HG03457 (cell line): ENCODE measurements around the gene GAMT.

Source experiments
- ATAC-seq: cut with Tn5 transposase; IDR thresholded peaks from one replicate; pipeline ENCODE4 v1.9.1; 2021; ENCODE audit warnings: moderate number of reproducible peaks; ENCODE audit not compliant: unreplicated experiment

GAMT gene

DNA sequence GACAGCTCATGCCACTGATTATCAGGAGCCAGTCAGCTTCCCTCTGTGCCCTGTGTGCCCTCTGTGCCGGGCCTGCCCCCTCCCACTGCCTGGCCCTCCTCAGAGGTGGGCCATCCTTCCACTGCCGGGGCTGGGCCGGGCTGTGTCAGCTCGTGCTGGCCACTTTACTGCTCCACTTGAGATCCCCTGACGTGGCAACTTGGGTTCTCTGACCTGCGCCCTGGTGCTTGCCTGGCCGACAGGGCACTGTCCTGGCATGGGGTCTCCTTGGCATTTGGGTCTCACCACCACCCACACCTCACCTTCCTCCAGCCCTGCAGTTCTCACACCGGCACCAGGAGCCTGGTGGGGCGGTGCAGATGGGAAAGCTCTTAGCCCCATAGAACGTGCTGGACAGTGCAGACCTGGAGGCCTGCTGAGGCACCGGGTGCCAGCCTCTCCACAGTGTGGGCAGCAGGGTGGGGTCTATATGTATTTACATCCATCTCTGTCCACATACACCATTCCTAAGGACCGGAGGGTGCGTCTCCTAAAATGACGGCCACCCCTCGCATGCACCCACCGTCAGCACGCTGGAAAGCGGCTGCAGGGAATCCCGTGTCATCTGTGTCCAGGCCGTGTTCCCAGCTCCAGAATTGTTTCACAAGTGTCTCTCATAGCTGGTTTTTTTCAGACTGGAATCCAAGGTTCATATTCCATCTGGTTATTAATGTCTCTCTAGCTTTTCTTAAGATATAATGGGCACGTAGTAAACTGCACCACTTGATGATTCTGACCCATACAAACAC is 17.8 kb upstream of the GAMT start:
- no peak for ATAC-seq

DNA sequence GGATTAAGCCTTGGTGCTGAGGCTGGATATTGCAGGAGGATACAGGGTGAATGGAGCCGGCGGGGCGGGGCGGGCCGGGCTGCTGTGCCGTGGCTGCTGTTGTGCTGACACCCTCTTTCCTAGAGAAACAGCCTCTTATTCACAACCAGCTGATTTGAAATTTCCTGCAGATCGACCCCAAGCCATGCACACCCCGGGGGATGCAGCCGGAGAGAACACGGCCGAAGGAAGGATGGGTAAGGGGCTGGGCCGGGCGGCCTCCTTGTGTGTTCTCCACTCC is 17.1 kb upstream of the GAMT start:
- no peak for ATAC-seq

- ATAC-seq, result no peak
These were observed 16.5 kb upstream of the GAMT start for GRCh38 chr19:1417681-1418495.

GRCh38 chr19:1417145-1417544 is 15.8 kb upstream of the GAMT start:
- ATAC-seq, result no peak

DNA sequence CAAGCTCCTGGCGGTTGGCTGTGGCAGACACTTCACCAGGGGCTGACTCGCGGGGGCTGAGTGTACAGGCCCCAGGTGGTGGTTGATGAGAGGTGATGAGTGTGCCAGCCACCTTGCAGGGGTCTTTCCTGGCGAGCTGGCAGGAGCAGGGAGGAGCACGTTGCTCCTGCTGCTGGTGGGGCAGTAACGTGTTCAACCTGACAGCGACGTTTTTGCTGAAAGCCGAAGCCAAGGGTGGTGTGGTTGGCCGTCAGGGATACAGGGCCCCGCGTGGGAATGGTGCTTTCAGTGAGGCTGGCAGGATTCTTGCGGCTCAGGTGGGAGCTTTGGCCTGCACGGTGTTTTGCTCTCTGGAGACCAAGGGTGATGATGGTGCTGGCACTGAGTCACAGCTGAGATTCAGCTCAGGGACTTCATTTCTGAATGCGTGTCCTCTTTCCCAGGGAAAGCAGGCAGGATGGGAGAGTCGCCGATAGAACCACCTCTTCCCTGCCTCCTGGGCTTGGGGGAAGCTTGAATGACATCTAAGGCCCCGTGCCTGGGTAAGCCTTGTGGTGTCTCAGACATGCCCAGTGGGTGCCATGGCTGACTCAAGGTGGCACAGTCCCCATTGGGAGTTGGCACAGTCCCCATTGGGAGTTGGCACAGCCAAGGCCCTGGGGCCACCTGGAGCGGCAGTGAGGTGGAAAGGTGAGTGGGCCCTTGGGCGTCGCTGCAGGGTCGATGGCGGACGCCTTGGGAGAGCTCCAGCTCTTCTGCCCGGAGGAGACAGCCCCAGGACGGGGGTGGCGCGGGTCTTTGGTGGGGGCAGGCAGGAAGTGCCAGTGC is 14.9 kb upstream of the GAMT start:
- no peak for ATAC-seq

DNA sequence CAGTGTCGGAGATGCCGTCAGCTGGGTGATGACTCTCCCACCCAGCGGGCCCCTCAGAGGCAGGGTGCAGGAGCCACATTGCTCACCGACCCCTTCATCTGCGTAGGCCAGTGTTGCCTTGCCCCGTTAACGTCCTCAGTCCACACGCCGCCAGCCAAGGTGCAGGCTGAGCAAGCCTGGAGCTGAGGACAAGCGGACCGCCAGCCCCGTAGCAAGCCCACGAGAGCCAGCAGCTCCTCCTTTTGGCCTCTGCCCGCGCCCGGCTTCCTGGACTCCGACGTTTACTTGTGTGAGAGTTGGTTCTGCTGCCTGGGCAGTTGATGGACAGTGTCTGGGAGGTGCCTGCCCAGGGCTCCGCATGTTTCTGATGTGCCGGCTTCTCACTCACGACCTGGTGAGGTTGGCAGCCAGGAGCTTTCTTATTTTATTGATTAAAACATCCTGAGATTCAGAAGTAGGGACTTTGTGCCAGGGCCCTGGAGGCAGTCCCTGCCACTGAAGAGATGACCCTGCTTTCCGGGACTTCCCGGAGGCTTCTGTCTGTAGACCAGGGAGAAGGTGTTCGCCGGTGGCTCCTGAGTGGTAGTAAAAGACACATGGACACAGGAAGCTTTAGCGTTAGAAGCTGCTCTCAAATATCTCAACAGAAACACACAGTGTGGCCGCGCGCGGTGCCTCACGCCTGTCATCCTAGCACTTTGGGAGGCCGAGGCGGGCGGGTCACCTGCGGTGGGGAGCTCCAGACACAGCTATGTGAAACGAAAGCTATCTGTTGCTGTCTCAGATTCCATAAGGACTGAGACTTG is 11.9 kb upstream of the GAMT start:
- no peak for ATAC-seq

DNA sequence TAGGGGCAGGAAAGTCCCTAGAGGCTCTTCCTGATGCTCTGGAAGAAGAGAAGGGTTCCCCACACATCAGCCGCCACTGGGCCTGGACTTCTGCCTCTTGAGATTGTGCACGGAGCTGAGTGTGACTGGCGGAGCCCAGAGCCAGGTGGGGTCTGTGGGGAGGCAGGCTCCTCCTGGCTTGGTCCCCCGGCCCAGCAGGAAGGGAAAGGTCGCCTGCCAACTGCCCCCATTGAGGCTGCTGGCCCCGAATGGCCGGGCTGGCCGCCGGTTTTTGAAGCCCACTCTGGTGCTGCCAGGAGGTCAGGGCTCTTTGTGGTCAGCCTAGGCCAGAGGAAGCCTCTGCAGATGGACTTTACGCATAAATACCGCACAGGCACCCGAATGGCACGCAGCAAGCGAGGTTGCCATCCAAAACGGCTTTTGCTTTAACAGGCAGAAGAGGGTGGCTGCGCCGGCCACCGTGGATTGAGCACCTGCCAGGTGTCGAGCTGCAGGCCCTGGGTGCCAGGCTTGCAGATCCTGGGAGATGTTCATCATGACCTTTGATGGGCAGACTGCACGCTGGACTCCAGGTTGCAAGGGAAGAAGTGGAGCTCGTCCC is 11.1 kb upstream of the GAMT start:
- ATAC-seq, result no peak

- ATAC-seq, result no peak
These were observed 10.2 kb upstream of the GAMT start for GRCh38 chr19:1411255-1412191.

DNA sequence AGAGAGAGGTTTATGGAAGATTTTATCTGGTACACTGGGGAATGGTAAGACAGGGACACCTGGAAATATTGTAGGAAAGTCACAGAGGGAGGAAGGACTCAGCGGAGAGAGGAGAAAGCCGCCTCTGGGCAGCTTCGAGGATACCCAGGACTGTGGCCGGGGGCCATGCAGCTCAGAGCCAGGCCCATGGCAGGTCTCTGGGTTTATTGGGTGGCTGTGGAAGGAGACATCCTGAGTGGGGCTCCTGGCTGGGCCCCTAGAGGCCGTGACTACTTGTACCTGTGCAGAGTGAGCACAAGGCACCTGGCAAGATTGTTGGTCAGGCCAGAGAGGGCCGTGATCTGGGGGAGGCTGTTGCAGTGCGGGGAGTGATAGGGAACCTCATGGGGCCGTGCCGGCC is 9.4 kb upstream of the GAMT start:
- ATAC-seq, result no peak

DNA sequence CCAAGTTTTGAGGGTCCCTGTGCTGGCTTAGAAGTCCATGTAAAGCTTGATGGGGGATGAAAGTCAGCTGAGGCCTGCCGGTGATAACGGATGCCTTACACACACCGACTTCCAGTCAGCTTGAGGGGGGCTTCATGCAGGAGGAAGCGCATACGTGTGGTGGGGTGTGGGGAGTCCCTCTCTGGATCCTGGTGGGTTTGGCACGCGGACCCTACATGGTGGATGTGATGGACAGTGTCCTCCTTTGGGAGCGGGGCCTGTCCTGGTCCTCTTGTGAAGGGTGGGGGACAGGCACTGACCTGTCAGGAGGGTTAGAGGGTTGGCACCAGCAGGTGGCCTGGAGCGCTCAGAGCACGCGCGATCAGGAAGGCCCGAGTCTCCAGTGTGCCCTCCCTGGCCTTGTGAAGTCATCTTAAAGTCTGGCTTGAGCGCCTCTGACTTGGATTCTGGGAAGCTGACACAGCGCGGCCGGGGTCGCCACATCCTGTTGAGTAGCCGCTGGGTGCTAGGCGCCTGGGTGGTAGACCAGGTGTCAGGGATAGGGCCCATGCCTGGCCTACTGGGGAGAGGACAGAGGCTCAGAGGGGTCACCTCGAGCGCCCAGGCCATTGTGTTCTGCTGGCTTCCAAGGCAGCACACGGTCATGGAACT is 8.9 kb upstream of the GAMT start:
- no peak for ATAC-seq

DNA sequence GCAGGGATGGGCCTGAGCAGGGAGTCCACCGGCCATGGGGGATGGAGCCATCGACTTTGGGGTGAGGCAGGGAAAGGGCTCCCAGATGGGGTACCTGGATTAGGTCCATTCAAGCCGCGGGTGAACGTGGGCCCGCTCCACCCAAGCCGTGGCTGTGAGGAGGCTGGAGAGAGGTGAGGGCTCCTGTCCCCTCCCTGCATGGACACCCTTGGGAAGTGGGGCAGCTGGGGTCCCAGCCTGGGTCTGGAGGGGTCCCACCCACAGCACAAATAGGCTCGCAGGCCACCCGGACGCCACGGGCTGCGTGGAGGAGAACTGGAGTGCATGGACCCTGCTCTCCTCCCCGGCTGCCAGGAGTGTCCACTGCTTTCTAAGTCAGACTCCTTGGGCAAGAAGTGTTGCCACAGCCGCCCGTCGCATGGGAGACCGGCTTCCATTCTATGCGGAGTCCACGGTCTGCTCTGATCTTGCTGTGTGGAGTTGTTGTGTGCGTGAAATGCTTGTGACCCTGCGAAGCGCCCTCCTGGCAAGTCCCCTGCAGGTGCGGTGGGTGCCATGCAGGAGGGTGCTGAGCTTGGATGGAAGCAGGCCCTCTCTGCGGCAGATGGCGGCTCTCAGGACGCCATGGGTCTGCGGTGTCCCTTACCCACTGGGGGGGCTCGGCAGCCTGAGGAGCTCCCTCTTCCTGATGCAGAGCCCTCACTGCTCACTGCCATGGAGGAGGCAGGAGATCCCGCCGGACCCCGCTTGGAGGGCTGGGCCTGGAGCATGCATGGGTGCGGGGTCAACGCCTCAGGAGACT is 8.1 kb upstream of the GAMT start:
- ATAC-seq, result no peak

- no peak for ATAC-seq
These were observed 7.2 kb upstream of the GAMT start for GRCh38 chr19:1408300-1409203.

DNA sequence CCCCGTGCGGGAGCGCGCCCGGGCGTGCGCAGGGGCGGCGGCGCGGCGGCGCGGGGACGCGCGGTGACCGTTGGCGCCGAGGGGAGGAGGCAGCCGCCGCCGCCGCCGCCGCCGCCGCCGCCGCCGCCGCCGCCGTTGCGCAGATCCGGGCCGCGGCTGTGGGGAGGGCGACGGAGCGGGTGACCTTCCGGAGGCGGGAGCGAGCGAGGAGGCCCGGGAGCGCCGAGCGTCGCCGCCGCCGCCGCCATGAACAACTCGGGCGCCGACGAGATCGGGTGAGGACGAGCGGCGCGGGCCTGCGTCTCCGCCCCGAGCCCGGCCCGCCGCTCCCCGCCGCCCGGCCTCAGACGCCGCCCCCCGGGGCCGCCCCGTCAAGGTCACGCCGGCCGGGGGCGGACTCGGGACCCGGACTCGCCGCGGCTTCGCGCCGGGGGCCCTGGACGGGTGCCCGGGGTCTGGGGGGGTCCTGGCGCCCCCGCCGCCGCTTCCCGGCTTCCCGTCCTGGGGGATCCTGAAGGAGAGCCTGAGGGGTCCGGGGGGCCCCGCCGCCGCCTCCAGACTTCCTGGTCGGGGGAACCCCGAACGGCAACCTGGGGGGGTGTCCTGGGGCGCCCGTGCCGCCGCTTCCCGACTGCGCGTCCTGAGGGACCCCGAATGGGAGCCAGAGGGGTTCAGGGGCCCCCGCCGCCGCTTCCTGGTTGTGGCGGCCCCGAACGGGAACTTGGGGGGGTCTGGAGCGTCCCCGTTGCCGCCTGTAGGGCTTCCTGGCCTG is 6.4 kb upstream of the GAMT start, which contains the start of gene DAZAP1:
TSS of gene DAZAP1 (plus strand) at position 59 of the 772 bp plus-strand sequence. CDS start at position 247, 188 bp downstream.
- peak; percentile 10 for ATAC-seq

DNA sequence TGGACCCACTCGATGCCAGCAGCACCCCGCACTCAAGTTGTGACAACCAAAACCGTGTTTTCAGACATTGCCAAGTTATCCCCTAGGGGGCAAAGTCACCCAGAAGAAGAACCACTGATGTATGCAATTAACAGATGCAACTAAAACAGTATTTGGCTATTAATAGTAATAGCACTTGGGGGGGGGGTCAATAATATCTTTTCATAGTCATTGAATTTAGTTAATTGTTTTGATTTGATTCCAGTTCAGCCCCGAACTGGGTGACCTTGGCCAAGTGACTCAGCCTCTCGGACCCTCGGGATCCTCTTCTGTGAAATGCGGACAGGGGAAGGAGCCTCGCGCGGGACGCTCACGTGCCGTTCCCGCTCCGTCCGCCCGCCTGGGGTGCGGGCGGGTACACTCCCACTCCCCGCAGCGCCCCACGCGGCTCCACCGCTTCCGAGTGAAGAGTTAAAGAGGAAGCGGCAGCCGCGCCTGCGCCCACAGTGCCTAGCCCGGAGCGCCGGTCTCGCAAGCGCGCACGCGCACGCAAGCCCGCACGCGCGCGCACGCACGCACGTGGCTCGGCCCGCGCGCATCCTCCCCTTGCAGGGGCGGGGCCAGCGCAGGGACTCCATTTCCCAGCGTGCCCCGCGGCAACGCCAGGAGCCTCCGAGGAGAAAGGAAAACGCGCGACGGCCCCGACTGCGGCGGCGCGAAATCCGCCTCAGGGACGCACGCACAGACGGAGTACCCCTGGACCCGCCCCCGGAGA is 5.6 kb upstream of the GAMT start:
- peak; percentile 72 for ATAC-seq

- ATAC-seq, result no peak
These were observed 1.2 kb upstream of the GAMT start for GRCh38 chr19:1402411-1403070.
